ENCODE measurements around the gene IFRD2.

Gene IFRD2

DNA sequence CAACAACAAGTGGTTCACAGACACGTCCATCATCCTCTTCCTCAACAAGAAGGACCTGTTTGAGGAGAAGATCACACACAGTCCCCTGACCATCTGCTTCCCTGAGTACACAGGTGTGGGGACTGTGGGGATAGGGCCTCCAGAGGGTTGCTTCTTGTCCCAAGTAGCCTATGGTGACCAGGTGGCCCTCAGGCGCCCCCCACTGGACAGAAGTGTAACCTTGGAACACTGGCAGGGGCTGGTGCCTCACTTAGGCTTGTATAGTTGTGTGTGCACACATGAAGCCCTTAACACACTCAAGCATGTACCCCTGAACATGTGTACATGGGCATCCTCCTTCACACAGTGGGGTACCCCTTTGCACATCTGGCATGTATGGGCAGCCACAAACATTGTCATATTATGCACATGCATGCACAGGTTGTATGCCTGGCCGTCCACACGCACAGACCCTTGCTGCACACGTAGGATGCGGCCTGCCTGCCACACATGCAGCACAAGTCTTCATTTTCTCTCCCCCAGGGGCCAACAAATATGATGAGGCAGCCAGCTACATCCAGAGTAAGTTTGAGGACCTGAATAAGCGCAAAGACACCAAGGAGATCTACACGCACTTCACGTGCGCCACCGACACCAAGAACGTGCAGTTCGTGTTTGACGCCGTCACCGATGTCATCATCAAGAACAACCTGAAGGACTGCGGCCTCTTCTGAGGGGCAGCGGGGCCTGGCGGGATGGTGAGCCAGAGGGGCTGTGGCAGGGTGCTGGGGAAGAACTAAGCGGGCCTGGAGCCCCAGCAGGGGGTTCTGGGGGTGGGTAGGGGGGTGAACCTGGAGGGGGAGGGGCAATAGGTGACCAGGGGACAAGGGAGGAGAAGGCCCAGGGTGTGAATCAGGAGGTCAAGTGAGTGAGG is 35.0 kb downstream of the IFRD2 start:
- DNase-seq (ENCODE audit: extremely low spot score): no peak
- TF ChIP-seq, protein P1, sequence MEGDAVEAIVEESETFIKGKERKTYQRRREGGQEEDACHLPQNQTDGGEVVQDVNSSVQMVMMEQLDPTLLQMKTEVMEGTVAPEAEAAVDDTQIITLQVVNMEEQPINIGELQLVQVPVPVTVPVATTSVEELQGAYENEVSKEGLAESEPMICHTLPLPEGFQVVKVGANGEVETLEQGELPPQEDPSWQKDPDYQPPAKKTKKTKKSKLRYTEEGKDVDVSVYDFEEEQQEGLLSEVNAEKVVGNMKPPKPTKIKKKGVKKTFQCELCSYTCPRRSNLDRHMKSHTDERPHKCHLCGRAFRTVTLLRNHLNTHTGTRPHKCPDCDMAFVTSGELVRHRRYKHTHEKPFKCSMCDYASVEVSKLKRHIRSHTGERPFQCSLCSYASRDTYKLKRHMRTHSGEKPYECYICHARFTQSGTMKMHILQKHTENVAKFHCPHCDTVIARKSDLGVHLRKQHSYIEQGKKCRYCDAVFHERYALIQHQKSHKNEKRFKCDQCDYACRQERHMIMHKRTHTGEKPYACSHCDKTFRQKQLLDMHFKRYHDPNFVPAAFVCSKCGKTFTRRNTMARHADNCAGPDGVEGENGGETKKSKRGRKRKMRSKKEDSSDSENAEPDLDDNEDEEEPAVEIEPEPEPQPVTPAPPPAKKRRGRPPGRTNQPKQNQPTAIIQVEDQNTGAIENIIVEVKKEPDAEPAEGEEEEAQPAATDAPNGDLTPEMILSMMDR (IDR thresholded peaks at IDR 0.05; ENCODE audit: control extremely low read depth, extremely low read depth, low read depth, missing control alignments): no peak
- CTCF ChIA-PET: interaction anchor here (1.0 to 9.4 kb wide), 6 partner anchors 9 to 63 kb away, joined by 3 to 152 read pairs (median 38); no protein-coding TSS in a partner anchor
- POLR2A ChIA-PET: no interaction called here

DNA sequence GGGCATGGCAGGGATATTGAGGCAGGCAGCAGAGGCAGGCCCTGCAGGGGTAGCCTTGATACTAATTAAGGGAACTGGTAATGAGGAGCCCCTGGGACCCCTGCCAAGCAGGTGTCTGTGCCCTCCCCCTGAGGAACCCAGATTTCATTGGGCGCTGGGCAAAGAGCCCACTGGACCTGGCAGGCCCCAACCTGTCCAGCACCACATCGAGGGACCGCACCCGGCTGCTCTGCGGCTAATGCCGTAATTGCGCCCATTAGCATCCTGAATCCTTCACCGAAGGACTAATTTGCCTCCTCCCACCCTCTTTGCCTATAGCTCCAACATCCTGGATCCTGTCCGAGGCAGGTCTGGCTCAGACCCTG is 37.0 kb downstream of the IFRD2 start:
- ChIA-PET POLR2A (no interaction called here), CTCF (interaction anchor here (1.2 to 9.4 kb wide), 5 partner anchors 7 to 61 kb away, joined by 4 to 152 read pairs (median 70); no protein-coding TSS in a partner anchor)

DNA sequence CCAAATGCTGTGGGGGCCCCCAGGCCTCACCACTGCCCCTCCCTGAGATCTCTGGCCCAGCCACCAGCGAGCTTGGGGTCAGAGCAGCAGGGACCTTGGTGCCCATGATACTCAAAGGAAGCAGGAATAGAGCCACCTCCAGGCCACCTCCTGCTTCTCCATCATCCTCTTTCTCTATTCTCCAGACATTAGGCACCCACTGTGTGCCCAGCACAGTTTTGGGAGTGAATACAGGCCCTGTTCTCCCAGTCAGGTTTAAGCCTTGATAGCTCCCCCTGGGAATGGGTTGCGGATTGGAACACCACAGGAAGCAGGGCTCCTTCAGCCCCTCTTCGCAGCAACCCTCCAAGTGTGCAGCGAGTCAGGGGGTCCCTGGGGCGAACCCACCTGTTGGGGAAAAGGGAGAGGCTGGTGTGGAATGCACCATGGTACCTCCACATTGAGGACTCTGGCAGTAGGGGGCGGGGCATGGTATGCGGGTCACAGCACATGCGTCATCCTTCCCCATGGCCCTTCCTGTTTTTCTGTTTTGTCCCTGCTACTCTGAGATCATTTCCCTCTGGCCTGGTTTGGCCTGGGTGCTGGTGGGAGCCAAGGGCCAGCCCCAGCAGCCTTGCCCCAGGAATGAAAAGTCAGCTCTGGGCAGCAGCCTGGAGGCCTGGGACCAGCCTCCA is 37.5 kb downstream of the IFRD2 start:
- DNase-seq (ENCODE audit: extremely low spot score): no peak
- POLR2A ChIA-PET: interaction anchor here (1.8 kb wide), 1 partner anchor 19 kb away, joined by 5 read pairs; the partner anchor contains the start of gene GNAI2
- CTCF ChIA-PET: interaction anchor here (1.2 to 9.4 kb wide), 6 partner anchors 6 to 61 kb away, joined by 4 to 152 read pairs (median 37); no protein-coding TSS in a partner anchor
- TF ChIP-seq, protein P1 (IDR thresholded peaks at IDR 0.05; ENCODE audit: control extremely low read depth, extremely low read depth, low read depth, missing control alignments): no peak

More for the DNA sequence above, 37.0 kb downstream of the IFRD2 start:
- TF ChIP-seq, protein P1 (IDR thresholded peaks at IDR 0.05; ENCODE audit: control extremely low read depth, extremely low read depth, low read depth, missing control alignments): no peak
- DNase-seq (ENCODE audit: extremely low spot score): no peak

DNA sequence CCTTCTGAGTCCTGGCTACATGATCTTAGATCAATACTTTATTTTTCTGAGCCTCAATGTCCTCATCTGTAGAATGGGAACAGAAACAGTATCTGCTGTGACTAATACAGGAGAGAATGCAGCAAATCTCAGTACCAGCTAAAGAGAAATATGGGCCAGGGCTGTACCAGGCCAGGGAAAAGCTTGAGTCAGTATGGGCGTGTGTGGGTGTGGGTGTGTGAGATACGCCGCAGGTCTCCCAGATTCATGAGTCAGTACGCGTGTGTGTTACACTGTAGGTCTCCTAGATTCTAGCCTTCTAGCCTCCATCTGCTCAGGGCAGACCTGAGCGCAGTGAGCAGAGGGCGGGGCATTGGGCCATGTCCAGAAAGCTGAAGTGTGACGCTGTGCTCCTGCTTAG is 41.0 kb downstream of the IFRD2 start:
- TF ChIP-seq, protein P1 (IDR thresholded peaks at IDR 0.05; ENCODE audit: control extremely low read depth, extremely low read depth, low read depth, missing control alignments): no peak
- POLR2A ChIA-PET: interaction anchor here (1.0 kb wide), 1 partner anchor 9 kb away, joined by 3 read pairs; no protein-coding TSS in a partner anchor
- CTCF ChIA-PET: interaction anchor here (1.5 to 12.7 kb wide), 3 partner anchors 7 to 20 kb away, joined by 5 to 276 read pairs (median 152); partner anchors contain the start of gene GNAI2
- DNase-seq (ENCODE audit: extremely low spot score): no peak

DNA sequence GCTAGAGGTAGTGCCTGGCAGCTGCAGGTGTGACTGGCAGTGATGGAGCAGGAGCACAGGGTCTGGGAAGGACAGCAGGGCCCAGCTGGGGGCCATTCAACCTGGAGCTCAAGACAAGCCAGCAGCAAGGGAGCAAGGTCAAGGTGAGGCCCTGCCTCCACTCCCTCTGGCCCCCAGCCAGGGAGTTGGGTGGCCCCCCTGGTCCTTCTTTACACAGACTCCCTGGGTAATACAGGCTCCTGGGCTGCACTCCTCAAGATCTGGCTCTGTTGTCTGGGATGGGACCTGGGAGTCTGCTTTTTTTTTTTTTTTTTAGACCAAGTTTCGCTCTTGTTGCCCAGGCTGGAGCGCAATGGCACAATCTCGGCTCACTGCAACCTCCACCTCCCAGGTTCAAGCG is 41.7 kb downstream of the IFRD2 start:
- POLR2A ChIA-PET: interaction anchor here (1.0 kb wide), 1 partner anchor 9 kb away, joined by 3 read pairs; no protein-coding TSS in a partner anchor
- TF ChIP-seq, protein P1 (IDR thresholded peaks at IDR 0.05; ENCODE audit: control extremely low read depth, extremely low read depth, low read depth, missing control alignments): no peak
- CTCF ChIA-PET: interaction anchor here (0.6 to 12.7 kb wide), 6 partner anchors 8 to 78 kb away, joined by 3 to 276 read pairs (median 4); partner anchors contain the start of genes GNAI2 and TUSC2
- DNase-seq (ENCODE audit: extremely low spot score): no peak

DNA sequence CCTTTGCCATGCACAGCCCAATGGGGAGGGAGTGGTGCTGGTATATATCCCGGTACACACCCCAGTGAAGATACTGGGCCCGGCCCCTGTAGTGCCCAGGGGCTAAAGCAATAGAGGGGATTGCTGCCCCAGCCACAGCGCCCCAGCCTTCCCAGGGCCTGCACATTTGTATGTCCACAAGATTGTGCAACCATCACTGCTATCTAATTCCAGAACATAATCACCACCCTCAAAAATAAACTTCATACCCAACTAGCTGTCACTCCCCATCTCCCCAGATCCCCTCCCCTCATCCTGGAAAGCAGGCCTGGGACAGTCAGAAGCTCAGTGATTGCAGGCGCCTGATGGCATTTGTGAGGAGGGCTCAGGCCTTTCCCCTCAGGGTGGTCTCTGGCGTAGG is 42.8 kb downstream of the IFRD2 start:
- DNase-seq (ENCODE audit: extremely low spot score): no peak
- TF ChIP-seq, protein P1 (IDR thresholded peaks at IDR 0.05; ENCODE audit: control extremely low read depth, extremely low read depth, low read depth, missing control alignments): no peak
- CTCF ChIA-PET: interaction anchor here (1.1 to 12.7 kb wide), 5 partner anchors 9 to 79 kb away, joined by 3 to 276 read pairs (median 3); partner anchors contain the start of genes GNAI2 and TUSC2
- POLR2A ChIA-PET: no interaction called here
